Measurements from ENCODE around the gene TCEAL3.
"Not testable (repeated sequence)": the region's sequence is repeated elsewhere in the genome, so short reads cannot be mapped to it uniquely, and the experiment has no call there.

Gene TCEAL3

DNA sequence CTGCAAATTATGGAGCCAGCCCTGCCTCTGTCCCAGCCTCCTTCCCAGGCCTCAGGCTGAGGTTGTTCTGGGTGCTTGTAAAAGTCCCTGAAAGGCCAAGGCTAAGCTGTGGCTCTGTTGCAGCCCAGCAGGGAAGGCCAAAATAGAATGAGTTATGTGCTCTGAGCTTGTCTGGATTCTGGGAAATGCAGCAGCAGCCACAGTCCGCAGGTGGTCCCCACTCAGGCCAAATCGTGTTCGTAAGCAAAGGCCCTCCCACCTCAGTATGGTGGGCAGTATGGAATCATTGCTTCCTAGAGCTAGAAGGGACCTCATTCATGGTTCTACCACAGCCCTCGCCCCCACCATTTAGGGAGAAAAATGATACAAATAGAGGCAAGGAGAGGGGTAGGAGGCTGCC, 16.3 kb downstream of the TCEAL3 start:
- in situ Hi-C loops (cut with MboI; ENCODE audit: low sequenced_read_pairs): no loop called here

DNA sequence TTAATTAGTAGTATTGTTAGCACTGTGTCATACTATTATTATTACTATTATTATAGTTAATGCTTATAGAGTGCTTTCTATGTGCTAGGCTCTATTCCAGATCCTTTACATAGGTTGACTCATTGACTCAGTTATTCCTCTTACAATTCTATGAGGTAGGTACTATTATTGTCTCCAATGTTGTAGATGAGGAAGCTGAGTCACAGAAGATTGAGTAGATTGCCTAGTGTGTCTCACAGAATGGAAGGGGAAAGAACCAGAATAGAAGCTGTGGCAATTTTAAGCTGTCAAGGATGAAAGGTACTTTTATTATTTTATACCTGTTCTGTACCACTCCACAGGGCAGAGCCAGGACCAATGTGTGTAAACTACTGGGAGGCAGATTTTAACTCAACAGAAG, 19.1 kb downstream of the TCEAL3 start:
- in situ Hi-C loops (cut with MboI; ENCODE audit: low sequenced_read_pairs): no loop called here

- in situ Hi-C loops (cut with MboI; ENCODE audit: low sequenced_read_pairs): no loop called here
Observed at GRCh38 chrX:103628386-103629317, 20.9 kb downstream of the TCEAL3 start, which contains the start of gene TCEAL1. Gene TCEAL1 (plus strand): TSS chrX:103628975. CDS start chrX:103629917, 942 bp downstream.

DNA sequence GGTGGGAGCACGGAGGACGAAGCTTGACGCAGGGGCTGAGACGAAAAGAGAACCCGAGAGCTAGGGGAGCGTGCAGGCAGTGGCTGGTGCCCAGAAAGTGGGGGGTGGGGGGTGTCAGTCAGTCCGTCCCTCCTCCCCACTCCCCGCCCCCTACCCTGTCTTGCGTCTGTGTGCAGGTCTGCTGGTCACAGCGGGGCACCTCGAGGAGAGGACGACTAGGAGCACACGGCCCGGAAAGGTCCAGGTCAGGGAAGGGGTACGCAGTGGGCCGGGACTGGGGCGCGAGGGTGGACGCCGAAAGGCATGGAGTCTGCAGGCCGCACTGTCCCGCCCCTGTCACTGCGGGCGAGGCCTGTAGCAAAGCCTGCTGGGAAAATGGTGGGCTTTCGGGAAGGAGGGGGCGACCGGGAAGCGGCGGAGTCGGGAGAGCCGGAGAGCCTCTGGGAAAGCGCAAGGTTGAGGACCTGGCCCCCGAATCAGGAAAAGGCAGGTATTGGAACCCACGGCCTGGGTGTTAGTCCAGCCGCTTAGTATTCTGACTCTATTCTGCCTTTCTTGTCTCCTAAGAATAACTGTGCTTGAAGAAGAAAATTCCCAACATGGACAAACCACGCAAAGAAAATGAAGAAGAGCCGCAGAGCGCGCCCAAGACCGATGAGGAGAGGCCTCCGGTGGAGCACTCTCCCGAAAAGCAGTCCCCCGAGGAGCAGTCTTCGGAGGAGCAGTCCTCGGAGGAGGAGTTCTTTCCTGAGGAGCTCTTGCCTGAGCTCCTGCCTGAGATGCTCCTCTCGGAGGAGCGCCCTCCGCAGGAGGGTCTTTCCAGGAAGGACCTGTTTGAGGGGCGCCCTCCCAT, 21.8 kb downstream of the TCEAL3 start:
- in situ Hi-C loops (cut with MboI; ENCODE audit: low sequenced_read_pairs): no loop called here

GRCh38 chrX:103630171-103630511, 22.4 kb downstream of the TCEAL3 start:
- in situ Hi-C loops (cut with MboI; ENCODE audit: low sequenced_read_pairs): no loop called here

GRCh38 chrX:103631145-103631544, 23.4 kb downstream of the TCEAL3 start:
- in situ Hi-C loops (cut with MboI; ENCODE audit: low sequenced_read_pairs): no loop called here

- in situ Hi-C loops (cut with MboI; ENCODE audit: low sequenced_read_pairs): no loop called here
Observed at GRCh38 chrX:103635436-103635835, 27.7 kb downstream of the TCEAL3 start.

GRCh38 chrX:103637604-103638338, 30.0 kb downstream of the TCEAL3 start:
- in situ Hi-C loops (cut with MboI; ENCODE audit: low sequenced_read_pairs): no loop called here

GRCh38 chrX:103638479-103639346, 30.9 kb downstream of the TCEAL3 start:
- in situ Hi-C loops (cut with MboI; ENCODE audit: low sequenced_read_pairs): not testable (repeated sequence)

DNA sequence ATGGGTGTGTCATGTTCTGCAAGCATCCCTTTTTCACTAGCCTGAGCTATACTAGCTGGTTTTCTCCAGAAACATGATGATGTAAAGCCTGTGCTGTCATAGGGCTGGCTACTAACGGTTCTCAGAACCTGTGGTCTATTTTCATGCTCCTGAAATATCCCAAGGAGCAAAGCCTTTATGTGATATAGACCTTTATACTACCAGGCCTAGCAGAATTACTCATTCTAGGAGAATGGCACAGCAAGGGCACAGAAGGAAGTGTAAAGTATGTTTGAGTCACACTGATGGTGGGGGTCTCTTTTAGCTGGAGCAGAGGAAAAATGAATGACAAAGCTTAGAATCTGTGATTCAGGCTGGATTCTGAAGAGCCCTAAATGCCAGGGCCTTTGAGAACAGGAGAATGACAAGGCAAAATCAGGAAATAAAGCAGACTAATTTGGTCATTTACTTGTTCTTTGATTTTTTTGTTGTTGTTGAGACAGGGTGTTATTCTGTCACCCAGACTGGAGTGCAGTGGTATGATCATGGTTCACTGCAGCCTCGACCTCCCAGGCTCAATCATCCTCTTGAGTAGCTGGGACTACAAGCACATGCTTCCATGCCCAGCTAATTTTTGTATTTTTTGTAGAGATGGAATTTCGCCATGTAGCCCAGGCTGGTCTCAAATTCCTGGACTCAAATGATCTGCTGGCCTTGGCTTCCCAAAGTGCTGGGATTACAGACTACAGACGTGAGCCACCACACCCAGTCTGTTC, 32.8 kb downstream of the TCEAL3 start:
- in situ Hi-C loops (cut with MboI; ENCODE audit: low sequenced_read_pairs): no loop called here

- in situ Hi-C loops (cut with MboI; ENCODE audit: low sequenced_read_pairs): no loop called here
Observed at GRCh38 chrX:103644125-103644524, 36.4 kb downstream of the TCEAL3 start.

GRCh38 chrX:103647630-103648029, 39.9 kb downstream of the TCEAL3 start:
- in situ Hi-C loops (cut with MboI; ENCODE audit: low sequenced_read_pairs): no loop called here

- in situ Hi-C loops (cut with MboI; ENCODE audit: low sequenced_read_pairs): no loop called here
Observed at GRCh38 chrX:103651151-103651773, 43.5 kb downstream of the TCEAL3 start.

DNA sequence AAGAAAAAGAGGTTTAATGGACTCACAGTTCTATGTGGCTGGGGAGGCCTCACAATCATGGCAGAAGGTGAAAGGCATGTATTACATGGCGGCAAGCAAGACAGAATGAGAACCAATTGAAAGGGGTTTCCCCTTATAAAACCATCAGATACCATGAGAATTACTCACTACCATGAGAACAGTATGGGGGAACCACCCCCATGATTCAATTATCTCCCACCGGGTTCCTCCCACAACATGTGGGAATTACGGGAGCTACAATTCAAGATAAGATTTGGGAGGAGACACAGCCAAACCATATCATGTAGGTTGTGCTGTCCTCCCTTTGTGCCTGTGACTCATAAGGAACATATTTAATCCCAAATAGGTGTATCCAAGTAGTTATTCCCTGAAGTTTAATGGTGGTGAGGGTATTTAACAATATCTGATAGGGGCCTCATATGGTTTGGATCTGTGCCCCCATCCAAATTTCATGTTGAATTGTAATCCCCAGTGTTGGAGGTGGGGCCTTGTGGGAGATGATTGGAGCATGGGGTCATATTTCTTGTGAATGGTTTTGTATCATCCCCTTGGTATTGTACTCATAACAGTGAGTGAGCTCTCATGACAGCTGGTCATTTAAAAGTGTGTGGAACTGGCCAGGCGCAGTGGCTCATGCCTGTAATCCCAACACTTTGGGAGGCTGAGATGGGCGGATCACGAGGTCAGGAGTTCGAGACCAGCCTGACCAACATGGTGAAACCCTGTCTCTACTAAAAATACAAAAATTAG, 47.7 kb downstream of the TCEAL3 start:
- in situ Hi-C loops (cut with MboI; ENCODE audit: low sequenced_read_pairs): not testable (repeated sequence)

DNA sequence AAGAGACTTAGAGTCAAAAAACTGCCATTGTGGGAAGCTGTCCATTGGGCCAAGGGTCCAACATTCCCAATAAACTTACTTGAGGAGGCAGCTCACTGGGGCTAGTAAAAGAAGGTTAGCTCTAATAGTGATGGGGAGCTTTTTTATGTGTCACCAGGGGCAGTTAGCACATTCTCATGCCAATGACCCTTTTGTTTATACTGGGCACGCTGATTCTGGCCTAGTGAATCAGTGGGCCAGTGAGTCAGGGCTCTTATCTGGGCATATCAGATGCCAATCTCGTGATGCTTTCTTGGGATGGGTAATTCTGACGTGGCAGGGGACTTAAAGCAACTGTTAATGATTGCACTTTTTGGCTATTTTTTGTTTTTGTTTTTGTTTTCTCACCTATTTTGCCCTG, 48.9 kb downstream of the TCEAL3 start:
- in situ Hi-C loops (cut with MboI; ENCODE audit: low sequenced_read_pairs): no loop called here

DNA sequence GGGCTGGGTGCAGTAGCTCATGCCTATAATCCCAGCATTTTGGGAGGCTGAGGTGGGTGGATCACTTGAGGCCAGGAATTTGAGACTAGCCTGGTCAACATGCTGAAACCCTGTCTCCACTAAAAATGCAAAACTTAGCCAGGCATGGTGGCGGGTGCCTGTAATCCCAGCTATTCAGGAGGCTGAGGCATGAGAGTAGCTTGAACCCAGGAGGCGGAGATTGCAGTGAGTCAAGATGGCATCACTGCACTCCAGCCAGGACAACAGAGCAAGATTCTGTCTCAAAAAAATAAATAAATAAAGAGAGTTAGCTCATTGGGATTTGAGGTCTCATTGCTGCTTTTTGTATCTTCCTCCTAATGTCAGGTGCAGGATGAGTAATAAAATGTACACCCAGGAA, 49.3 kb downstream of the TCEAL3 start:
- in situ Hi-C loops (cut with MboI; ENCODE audit: low sequenced_read_pairs): not testable (repeated sequence)

DNA sequence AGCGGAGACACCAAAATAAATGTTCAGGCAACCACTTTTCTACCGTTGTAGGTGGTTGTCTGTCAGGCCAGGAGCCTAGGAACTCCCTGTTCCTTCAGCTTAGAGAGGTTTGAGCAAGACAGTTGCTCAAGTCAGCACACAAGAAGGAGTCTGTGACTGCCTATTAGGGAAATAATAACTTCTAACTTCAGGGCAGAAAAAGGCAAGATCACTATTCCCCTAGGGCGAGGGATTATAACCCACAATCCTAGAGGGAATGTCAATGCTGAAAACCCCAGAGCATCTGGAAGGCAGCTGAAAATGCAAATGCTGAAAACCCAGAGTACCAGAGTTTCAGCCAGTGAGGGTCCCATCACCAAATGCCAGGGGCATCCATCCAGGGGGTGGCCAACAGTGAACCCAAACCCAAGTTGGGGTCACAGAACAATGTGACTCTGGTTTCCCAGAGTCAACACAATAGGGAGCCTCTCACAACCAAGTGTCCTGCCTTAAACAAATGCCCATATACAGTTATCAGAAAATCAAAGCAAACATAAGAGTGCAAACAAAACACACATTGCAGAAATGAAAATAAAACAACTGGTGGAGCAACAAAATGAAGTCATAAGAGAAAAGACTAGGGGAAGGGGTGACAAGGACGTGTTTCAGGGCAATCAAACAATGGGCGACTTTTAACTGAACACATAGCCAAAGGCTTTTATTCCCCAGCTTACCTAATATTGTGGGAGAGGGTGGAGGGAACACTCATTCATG, 51.1 kb downstream of the TCEAL3 start:
- in situ Hi-C loops (cut with MboI; ENCODE audit: low sequenced_read_pairs): no loop called here

GRCh38 chrX:103659460-103659859, 51.7 kb downstream of the TCEAL3 start:
- in situ Hi-C loops (cut with MboI; ENCODE audit: low sequenced_read_pairs): not testable (repeated sequence)
